ENCODE data around the gene ZBTB45.

DNA sequence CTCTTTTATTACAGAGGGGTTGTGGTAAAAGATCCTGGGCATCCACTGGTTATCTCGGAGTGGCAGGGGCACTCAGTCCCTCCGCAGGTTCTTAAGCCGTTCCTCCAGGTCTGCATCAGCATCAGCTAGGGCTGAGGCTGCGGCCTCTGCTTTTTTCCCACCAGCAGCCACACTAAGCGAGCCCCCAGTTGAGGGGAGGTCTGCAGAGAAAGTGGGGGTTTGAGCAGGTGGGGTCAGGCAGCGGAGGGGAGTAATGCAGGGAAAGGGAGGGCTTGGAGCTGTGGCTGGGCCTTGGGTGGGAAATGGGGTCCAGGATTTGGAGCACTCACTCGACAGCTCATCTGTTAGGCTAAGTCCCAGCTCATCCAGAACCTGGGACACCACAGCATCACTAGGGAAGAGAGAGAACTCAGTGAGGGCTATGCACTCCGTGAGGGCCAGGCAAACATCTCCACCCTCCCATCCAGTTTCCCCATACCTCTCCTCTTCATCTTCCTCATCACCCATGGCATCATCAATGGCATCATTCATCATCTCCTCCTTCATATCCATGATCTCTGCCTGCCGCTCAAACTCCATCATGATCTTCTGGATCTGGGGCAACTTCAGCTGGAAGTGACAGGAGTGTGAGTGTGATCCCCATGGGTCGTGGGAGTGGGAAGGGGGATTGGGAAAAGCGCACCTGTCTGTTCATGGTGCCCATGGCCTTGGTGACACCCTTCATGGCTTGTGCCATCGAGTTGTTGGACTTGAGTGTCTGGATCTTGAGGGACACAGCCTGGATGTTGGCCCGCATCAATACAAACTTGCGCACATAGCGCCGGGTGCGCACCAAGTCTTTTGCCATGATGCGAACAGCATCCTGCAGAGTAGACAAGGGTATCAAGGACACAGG is 32.2 kb upstream of the ZBTB45 start:
- TF ChIP-seq, protein P1, sequence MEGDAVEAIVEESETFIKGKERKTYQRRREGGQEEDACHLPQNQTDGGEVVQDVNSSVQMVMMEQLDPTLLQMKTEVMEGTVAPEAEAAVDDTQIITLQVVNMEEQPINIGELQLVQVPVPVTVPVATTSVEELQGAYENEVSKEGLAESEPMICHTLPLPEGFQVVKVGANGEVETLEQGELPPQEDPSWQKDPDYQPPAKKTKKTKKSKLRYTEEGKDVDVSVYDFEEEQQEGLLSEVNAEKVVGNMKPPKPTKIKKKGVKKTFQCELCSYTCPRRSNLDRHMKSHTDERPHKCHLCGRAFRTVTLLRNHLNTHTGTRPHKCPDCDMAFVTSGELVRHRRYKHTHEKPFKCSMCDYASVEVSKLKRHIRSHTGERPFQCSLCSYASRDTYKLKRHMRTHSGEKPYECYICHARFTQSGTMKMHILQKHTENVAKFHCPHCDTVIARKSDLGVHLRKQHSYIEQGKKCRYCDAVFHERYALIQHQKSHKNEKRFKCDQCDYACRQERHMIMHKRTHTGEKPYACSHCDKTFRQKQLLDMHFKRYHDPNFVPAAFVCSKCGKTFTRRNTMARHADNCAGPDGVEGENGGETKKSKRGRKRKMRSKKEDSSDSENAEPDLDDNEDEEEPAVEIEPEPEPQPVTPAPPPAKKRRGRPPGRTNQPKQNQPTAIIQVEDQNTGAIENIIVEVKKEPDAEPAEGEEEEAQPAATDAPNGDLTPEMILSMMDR (conservative IDR thresholded peaks at IDR 0.05; ENCODE audit: low read length) = no peak
- TF ChIP-seq EZH2phosphoT487 (IDR thresholded peaks at IDR 0.05; ENCODE audit: borderline replicate concordance) = no peak
